ENCODE data around the gene APOF. TPM values are rescaled to one million over a fixed set of nuclear protein-coding genes. Genes with fewer than 3 reads are reported as not detected.

APOF gene
- total and polyA plus RNA-seq, 2 donors (not counting 1 experiment from before 2014, with no cell fraction given), result not detected

- TF ChIP-seq EZH2 (IDR thresholded peaks at IDR 0.05; ENCODE audit: low read length, missing control alignments), result no peak
- no peak for TF ChIP-seq CTCF (conservative IDR thresholded peaks at IDR 0.05 in 1 of 2, IDR thresholded peaks at IDR 0.05 in 1 of 2; ENCODE audit: low read depth in 1 of 2, low read length in 2 of 2)
Observed at GRCh38 chr12:56375598-56376434, 13.2 kb upstream of the APOF start.

GRCh38 chr12:56374726-56375597 lies 12.3 kb upstream of the APOF start:
- DNase-seq (ENCODE audit: low read depth in 2 of 2), result no peak
- Histone ChIP-seq H3K4me1 (ENCODE audit: control insufficient read depth, extremely low read depth, insufficient read depth, low read length) (no peaks in the 10 kb centered on the region), H2AFZ (ENCODE audit: low read length) (no peak overlapping the region), H3K9ac (ENCODE audit: insufficient read depth, low read length) (no peak overlapping the region), H3K4me3 (replicated peaks in 1 of 4; ENCODE audit: control extremely low read depth in 1 of 4, insufficient read depth in 1 of 4, low read depth in 3 of 4, low read length in 4 of 4) (no peak overlapping the region), H3K4me2 (ENCODE audit: extremely low read depth, insufficient read depth, low read length) (no peak overlapping the region), H3K36me3 (ENCODE audit: control insufficient read depth, insufficient read depth, low read length) (no peaks in the 10 kb centered on the region), H4K20me1 (ENCODE audit: control insufficient read depth, extremely low read depth, insufficient read depth, low read length) (no peaks in the 10 kb centered on the region), H3K9me3 (ENCODE audit: control insufficient read depth, insufficient read depth, low read depth, low read length) (no peaks in the 10 kb centered on the region), H3K27me3 (ENCODE audit: control insufficient read depth, insufficient read depth, low read length) (no peaks in the 10 kb centered on the region), H3K27ac (ENCODE audit: insufficient read depth, low read length) (no peak overlapping the region), H3K79me2 (ENCODE audit: control insufficient read depth, insufficient read depth, low read length) (no peaks in the 10 kb centered on the region)
- TF ChIP-seq CTCF (conservative IDR thresholded peaks at IDR 0.05 in 1 of 2, IDR thresholded peaks at IDR 0.05 in 1 of 2; ENCODE audit: low read depth in 1 of 2, low read length in 2 of 2), result no peak
- no peak for TF ChIP-seq EZH2 (IDR thresholded peaks at IDR 0.05; ENCODE audit: low read length, missing control alignments)

More at GRCh38 chr12:56375598-56376434, 13.2 kb upstream of the APOF start:
- Histone ChIP-seq H3K79me2 (ENCODE audit: control insufficient read depth, insufficient read depth, low read length) (no peaks in the 10 kb centered on the region), H3K27me3 (ENCODE audit: control insufficient read depth, insufficient read depth, low read length) (no peaks in the 10 kb centered on the region), H3K36me3 (ENCODE audit: control insufficient read depth, insufficient read depth, low read length) (no peaks in the 10 kb centered on the region), H3K4me2 (ENCODE audit: extremely low read depth, insufficient read depth, low read length) (no peak overlapping the region), H3K9me3 (ENCODE audit: control insufficient read depth, insufficient read depth, low read depth, low read length) (no peaks in the 10 kb centered on the region), H3K27ac (ENCODE audit: insufficient read depth, low read length) (no peak overlapping the region), H3K4me1 (ENCODE audit: control insufficient read depth, extremely low read depth, insufficient read depth, low read length) (no peaks in the 10 kb centered on the region), H4K20me1 (ENCODE audit: control insufficient read depth, extremely low read depth, insufficient read depth, low read length) (no peaks in the 10 kb centered on the region), H3K9ac (ENCODE audit: insufficient read depth, low read length) (no peak overlapping the region), H3K4me3 (replicated peaks in 1 of 4; ENCODE audit: control extremely low read depth in 1 of 4, insufficient read depth in 1 of 4, low read depth in 3 of 4, low read length in 4 of 4) (no peak overlapping the region), H2AFZ (ENCODE audit: low read length) (no peak overlapping the region)
- DNase-seq (ENCODE audit: low read depth in 2 of 2), result no peak

GRCh38 chr12:56373515-56373914 lies 10.9 kb upstream of the APOF start:
- no peaks in the 10 kb centered on the region for H3K27me3 ChIP-seq (ENCODE audit: control insufficient read depth, insufficient read depth, low read length)

More at GRCh38 chr12:56373515-56373914, 10.9 kb upstream of the APOF start:
- H3K9me3 ChIP-seq (ENCODE audit: control insufficient read depth, insufficient read depth, low read depth, low read length), result no peaks in the 10 kb centered on the region
- H4K20me1 ChIP-seq (ENCODE audit: control insufficient read depth, extremely low read depth, insufficient read depth, low read length), result no peaks in the 10 kb centered on the region
- no peaks in the 10 kb centered on the region for H3K36me3 ChIP-seq (ENCODE audit: control insufficient read depth, insufficient read depth, low read length)
- no peak for DNase-seq (ENCODE audit: low read depth in 2 of 2)
- H3K4me2 ChIP-seq (ENCODE audit: extremely low read depth, insufficient read depth, low read length), result no peak overlapping the region
- H3K4me3 ChIP-seq (replicated peaks in 1 of 4; ENCODE audit: control extremely low read depth in 1 of 4, insufficient read depth in 1 of 4, low read depth in 3 of 4, low read length in 4 of 4), result no peak overlapping the region
- no peak for TF ChIP-seq EZH2 (IDR thresholded peaks at IDR 0.05; ENCODE audit: low read length, missing control alignments)
- TF ChIP-seq CTCF (conservative IDR thresholded peaks at IDR 0.05 in 1 of 2, IDR thresholded peaks at IDR 0.05 in 1 of 2; ENCODE audit: low read depth in 1 of 2, low read length in 2 of 2), result no peak
- H3K4me1 ChIP-seq (ENCODE audit: control insufficient read depth, extremely low read depth, insufficient read depth, low read length), result no peaks in the 10 kb centered on the region
- no peak overlapping the region for H3K9ac ChIP-seq (ENCODE audit: insufficient read depth, low read length)
- H3K27ac ChIP-seq (ENCODE audit: insufficient read depth, low read length), result no peak overlapping the region
- no peak overlapping the region for H2AFZ ChIP-seq (ENCODE audit: low read length)
- H3K79me2 ChIP-seq (ENCODE audit: control insufficient read depth, insufficient read depth, low read length), result no peaks in the 10 kb centered on the region

All from fibroblast of lung (primary cell).